GM21723 (cell line): Measurements from ENCODE around the gene ZMIZ1.
"Not testable (repeated sequence)": the region's sequence is repeated elsewhere in the genome, so short reads cannot be mapped to it uniquely, and the experiment has no call there.

Experiments used
- ATAC-seq: cut with Tn5 transposase; IDR thresholded peaks from one replicate; pipeline ENCODE4 v1.9.1; 2021; ENCODE audit warnings: mild to moderate bottlenecking, moderate library complexity; ENCODE audit not compliant: unreplicated experiment

ZMIZ1 gene

DNA sequence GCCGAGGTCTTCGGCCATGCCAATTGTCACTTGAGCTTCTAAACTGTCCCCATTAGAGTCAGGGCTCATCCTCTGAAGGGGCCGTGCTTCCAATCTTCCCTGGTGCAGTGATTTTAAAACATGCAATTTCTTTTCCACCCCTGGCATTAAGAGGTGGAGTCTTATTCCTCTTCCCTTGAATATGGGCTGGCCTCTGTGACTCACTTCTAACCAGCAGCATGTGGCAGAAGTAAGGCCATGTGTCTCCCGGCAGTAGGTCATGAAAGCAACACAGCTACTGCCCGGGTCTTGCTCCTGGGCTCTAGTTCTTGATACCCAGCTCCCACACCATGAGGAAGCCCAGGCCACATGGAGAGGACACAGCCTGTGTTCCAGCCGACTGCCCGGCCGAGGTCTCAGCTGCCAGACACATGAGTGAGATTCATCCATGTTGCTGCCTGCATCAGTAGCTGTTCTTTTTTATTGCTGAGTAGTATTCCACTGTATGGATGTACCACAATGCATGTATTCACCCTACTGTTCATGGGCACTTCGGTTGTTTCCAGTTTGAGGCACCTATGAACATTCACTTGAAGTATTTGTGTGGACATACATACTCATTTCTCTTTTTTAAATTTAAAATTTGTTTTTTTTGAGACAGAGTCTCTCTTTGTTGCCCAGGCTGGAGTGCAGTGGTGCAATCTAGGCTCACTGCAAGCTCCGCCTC is 264.0 kb downstream of the ZMIZ1 start:
- not testable (repeated sequence) for ATAC-seq

DNA sequence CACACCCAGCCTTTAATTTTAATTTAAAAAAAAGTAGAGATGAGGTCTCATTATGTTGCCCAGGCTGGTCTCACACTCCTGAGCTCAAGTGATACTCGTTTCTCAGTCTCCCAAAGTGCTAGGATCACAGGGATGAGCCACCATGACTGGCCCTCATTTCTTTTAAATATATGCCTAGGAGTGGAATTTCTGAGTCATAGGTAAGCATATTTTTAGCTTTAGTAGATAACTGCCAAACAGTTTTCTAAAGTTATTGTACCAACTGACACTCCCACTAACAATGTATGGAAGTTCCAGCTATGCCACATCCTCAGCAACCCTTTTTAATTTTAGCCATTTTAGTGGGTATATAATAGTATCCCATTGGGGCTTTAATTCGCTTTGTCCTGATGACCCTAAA is 264.7 kb downstream of the ZMIZ1 start:
- no peak for ATAC-seq

DNA sequence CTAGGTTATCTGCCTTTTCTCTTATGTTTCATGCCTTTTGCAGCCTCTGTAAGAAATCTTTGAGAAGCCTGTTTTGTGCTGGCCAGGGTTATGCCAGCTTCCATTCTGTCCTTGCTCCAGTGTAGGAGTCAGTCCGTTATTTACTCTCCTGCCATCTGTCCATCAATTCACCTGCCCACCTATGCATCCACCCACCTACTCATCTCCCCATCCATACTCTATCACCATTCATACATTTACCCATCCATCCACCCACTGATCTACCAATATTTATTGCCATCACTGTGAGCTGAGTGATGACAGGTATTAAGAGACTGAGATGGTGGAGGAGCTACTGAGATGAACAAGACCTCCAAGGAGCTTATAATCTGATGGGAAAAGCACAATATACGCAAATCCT is 265.8 kb downstream of the ZMIZ1 start:
- no peak for ATAC-seq

DNA sequence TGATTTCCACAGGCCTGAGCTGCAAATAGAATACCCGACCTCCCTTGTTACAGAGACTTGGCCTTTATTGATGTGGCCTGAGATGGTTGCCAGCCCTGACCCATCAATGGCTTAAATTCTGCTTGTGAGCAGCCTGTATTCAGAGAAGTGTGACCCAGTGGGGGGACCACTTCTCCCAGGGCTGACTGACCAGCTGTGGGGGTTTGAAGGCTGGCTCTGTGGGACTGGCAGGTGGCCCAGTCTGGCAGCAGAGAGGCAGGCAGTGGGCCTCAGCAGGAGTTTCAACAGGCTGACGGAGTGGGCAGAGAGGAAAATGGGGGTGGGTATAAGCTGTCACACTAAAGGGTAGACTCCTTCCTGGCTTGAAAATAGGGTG is 266.3 kb downstream of the ZMIZ1 start:
- ATAC-seq: no peak

DNA sequence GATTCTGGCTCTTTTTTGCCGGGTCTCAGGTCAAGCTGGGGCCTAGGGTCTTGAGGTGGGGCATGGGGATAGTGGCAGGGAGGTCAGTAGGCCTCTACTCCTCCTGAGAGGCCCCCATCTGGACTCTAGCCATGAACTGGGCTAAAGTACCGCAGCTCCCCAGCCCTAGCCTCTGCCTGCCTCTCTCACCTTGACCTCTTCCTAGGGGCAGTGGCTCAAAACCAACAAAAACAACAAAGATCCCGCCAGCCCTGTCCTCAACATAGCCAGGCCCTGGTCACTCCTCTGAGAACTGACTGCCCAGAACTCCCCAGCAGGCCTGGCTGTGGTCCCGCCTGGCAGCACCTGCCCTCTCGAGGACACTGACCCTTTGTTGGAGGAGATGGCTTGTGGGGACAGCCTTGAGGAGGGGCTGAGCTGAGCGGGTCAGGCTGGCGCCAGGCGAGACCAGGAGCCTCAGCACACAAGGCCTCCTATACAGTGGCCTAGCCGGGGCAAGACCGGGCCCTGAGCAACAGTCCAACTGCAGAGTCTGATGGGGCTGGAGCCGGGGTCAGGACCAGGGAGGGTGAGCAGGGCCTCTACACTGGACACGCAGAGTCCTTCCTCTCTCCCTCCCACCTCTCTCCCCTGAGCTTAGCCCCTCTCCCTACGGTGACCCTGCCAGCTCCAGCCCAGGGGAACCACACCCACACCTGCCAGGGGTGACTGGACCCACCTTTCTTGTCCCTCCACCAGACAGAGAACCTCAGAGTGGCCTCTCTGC is 266.9 kb downstream of the ZMIZ1 start:
- ATAC-seq: no peak

DNA sequence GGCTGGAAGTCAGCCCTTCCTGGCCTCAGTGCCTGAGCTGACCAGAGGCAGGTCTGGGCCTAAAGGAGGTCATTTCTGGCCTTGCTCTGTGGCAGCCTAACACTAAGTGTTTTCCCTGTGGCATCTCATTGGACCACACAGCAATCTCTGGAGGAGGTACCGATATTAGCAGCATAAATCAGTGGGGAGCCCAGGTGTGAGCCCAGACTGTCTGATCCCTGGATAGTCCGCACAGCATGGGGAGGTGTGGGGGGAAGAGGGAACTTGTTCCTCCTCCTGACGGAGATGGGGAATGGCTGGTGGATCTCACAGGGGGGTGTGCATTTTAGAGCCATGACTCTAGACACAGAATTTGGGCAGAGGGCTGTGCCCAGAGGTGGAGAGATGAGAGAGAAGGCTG is 267.5 kb downstream of the ZMIZ1 start:
- ATAC-seq: no peak

DNA sequence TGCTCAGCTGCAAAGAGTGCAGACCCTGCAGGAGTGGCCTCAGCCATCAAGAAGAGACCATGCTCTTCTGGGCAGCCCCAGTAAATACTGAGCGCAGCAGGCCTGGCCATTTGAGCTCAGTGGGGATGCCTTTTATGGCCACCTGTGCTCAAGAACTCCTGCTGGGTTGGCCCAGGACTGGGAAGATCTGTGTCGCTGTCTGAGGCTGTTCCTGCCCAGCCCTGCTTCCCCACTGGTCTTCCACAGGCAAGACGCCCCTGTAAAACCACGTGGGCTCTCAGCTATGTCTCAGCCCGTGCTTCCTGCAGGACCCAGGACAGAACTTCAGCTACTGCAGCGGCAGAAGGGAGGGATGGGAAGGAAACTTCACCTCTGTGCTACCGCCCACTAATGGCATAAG is 268.0 kb downstream of the ZMIZ1 start:
- no peak for ATAC-seq

DNA sequence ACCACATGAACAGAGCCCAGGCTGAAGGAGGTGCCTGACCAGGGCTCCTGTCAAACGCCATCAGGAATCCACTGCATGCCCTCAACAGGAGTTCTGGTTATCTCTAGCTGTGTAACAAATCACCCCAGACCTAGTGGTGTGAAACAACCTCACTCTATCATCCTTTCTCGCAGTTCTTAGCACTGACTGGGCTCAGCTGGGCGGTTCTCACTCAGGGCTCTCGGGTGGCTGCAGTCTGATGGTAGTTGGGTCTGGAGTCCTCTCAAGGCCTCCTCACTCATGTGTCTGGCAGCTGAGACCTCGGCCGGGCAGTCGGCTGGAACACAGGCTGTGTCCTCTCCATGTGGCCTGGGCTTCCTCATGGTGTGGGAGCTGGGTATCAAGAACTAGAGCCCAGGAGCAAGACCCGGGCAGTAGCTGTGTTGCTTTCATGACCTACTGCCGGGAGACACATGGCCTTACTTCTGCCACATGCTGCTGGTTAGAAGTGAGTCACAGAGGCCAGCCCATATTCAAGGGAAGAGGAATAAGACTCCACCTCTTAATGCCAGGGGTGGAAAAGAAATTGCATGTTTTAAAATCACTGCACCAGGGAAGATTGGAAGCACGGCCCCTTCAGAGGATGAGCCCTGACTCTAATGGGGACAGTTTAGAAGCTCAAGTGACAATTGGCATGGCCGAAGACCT is 269.2 kb downstream of the ZMIZ1 start:
- ATAC-seq: not testable (repeated sequence)

DNA sequence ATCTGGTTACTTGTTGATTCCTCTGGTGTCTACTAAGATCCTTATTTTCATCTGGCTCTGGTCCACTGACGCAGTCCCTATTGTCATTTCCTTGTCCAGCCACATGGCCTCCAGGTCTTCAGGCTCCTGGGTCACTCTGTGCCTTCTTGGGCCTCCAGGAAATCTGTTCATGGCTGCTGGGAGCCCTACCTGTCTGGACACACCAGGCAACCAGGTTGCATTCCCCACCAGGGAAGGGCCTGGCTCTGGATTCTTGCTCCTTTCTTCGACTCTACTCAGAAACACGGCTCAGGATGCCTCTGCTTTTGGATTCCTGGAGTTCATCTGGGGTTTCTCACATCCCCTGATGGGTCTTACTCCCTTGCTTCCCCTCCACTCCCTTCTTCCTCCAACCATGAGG is 270.5 kb downstream of the ZMIZ1 start:
- ATAC-seq: no peak

DNA sequence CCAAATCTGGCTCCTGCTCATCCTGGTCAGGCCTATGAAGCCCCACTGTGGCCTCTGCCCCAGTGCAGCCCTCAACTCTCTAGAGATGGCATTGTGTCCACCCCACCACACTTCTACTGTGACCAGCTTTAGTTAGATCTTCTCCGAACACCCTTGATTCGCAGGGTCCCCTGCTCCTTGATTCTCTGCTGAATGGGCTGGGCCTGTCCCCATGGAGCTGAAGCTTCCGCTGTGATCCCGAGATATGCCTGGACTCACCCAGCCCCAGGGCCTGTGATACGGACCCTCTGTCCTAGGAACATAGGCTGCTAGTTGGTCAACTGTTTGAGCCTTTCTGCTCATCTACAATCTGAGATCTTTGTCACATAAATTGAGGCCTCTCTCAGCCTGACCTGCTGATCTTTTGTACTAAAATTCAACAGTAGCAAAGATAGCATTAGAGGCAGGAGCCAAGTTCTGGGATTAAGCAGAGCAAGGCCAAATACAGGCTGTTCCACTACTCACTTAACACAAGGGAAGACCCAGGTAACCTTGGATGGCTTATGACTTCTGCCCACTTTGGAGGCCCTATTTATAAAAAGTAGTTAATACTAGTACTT is 272.0 kb downstream of the ZMIZ1 start:
- no peak for ATAC-seq

DNA sequence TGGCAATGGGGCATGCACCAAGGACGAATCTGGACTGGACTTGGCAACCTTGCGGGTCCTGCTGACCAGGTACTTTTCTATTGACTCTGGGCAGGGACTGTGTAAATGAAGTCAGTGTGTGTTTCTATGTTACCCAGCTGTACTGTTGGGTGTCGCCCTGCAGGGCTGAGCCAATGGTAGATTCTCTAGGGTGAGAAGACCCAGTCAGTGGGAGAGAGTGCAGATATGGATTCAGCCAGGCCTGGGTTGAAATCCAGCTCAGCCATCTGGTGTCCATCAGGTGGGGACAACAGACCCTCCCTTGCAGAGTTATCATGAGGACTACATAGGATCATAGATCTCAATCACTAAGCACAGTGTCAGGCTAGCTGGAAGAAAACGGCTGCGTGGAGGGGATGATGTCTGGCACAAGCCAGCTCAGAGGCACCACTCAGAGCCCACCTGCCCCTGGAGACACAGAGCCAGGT is 273.6 kb downstream of the ZMIZ1 start:
- ATAC-seq: no peak

DNA sequence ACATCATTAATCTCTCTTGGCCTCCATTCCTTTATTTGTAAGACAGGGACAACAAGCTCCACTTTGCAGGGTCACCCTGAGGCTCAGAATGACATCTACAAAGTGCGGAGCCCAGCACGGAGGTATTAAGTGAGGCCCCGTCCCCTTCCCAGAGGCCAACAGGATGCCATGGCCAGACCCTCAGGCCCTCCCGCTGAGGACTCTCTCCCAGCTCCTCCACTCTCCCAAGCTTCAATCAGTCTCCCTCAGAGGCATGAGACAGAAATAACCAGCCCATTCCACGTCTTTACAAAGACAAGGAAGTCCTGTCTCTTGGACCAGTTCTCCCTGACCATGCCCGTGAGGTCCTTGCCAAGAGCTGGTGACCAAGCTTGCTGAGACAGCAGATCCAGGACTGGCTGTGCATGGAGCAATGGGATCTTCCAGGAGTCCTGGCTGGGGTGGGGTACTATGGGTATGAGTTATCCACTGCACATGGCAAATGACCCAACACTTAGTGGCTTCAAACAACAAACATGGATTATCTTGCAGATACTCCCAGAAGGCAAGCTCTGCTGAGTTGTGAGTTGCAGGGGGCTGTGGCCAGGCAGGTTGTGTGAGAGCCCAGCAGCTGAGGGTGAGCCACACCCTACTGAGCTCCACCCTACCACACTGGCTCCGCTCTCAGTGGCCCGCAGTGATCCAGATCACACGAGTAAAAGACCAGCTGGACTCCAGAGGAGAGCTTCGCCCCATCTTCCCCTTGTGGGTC is 274.2 kb downstream of the ZMIZ1 start:
- no peak for ATAC-seq

DNA sequence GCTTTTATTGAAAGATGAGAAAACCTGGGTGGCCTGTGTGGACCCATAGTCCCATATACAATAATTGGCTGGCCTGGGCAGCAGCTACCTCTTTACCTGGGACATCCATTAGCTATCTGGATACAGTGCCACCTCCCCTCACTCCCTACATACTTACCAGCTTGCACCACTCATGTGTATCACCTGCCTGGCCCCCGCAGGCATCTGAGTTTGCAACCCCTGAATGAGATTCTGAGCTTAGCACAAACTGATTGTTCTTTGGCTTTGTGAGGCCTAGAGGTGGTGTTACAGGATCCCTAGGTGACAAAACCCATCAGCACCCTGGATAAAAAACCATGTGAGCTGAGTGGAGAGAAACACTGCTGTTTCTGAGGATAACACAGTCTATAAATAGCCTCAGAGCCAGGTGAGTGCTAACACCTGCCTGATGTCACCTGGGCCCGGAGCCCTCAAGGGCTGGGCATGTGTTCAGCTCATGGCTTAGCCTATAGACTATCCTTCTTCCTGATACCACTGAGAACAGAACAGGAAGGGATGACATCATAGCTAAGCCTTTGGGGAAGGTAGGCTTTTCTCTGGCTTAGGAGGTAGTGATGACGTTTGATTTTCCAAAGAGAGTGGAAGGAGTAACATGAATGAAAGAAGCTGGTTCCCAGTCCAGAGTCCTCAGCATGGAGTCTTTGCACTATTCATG is 275.9 kb downstream of the ZMIZ1 start:
- ATAC-seq: no peak

DNA sequence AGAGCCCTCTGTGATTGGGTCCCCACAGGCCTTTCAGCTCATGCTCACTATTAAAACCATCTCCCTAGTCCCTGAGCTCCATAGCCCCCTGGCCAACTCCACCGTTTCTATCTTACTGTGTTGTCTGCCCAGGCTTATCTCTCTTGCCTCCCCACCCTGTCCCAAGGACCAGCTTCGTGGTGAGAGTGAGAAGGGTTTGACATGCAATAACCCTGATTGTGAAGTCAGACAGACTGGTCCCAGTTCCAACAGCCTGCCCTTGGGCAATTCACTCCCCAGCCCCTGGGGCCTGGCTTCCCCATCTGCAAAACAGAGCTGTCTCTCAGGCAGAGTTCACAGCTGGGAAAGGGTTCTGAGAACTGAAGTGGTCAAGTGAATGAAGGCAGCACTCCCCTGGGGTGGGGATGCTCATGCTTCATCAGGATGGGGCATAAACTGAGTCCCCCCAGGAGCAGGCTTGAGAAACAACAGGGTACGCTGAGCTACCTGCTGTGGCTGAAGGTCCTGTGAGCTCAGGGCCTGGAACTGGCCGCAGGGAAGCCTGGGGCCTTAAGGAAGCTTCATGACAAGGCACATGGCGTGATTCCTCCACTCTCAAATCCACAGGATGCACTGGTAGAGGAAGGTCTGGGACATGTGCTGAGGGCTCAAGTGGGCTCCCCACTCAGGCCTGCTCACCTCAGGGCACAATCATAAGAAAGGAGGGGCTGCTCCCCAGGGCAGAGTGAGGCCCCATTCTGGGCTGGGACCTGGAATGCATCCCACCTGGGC is 276.7 kb downstream of the ZMIZ1 start:
- no peak for ATAC-seq

DNA sequence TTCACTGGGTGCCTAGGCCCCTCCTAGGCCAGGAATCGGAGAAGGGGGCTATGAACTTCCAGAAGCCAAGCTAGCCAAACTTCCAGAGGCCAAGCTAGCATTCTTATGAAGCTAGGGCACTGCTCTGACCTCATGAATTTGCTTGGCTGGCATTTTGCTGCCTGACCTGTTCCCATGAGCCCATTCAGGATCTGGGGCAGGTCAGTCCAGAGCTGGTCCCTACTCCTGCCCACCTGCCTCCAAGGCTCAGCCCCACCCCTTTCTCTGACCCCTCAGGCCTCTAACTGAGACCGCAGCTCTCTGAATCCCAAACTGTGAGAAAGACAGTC is 277.2 kb downstream of the ZMIZ1 start:
- ATAC-seq: no peak

DNA sequence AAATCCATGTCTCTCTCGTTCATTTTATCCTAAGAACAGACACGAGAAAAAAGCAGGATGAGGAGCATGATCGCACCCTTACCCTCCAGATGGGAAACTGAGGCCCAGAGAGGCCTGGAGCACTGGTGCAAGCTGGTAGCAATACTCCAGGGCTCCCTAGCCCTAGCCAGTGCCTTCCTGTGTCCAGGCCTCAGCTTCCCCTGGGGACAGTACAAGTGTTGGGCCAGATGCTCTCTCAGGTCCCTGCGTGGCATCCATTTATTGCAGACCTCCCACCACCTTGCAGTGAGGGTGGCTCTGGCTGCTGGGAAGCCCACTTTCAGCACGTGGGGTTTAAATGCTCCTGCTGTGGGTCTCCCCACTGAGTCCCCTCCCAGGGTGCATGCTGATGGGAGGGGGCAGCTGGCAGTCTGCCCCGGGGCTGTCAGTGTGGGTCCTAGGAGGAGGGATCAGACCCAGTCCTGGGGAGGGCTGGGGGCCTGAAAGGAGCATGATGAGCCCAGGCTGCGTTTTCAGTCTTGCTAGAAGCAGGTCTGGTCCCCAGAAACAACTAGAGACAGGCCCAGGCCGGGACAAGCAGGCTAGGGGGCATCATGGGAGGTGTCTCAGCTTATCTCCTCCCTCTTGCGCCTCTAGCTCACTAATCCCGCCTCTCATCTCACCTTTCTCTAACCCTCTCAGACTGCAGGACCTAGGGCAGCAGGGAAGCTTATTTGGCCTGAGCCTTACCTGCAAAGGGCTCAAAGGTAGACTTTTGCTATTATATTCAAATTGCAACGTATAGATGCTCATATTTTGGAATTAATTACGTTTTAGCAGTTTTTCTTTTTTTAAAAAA is 277.8 kb downstream of the ZMIZ1 start:
- no peak for ATAC-seq

DNA sequence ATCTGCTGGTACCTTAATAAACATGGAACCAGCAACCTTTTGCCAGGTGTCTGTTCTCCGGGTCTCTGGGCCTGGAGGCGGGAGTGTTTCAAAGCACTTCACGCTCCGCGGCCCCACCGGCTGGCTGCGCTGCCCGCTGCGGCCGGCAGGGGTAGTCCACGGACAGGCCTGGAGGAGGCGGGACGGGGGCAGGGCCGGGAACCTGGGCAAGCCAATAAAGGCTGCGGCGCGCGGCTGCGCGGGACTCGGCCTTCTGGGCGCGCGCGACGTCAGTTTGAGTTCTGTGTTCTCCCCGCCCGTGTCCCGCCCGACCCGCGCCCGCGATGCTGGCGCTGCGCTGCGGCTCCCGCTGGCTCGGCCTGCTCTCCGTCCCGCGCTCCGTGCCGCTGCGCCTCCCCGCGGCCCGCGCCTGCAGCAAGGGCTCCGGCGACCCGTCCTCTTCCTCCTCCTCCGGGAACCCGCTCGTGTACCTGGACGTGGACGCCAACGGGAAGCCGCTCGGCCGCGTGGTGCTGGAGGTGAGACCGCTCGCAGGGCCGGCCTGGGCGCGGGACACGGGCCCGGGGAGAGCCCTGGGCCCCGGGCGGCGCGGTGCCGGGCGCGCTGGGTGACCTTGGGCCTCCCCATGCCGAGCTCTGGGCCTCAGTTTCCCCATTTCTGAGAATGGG is 278.6 kb downstream of the ZMIZ1 start, which contains the start of gene PPIF:
PPIF (plus strand) TSS at position 244 of the 668 bp plus-strand sequence; CDS start at position 324, 80 bp downstream.
- peak; percentile 82 for ATAC-seq
